HG02943 (cell line): Measurements from ENCODE around the gene SLC24A3.

Source experiments
- ATAC-seq: cut with Tn5 transposase; IDR thresholded peaks from one replicate; pipeline ENCODE4 v1.9.1; 2021; ENCODE audit warnings: mild to moderate bottlenecking, low read depth, moderate library complexity; ENCODE audit not compliant: unreplicated experiment

SLC24A3 gene

GRCh38 chr20:19690462-19690861 is 478.0 kb downstream of the SLC24A3 start:
- ATAC-seq: no peak

GRCh38 chr20:19691125-19691524 is 478.7 kb downstream of the SLC24A3 start:
- ATAC-seq: no peak

- ATAC-seq: no peak
Observed at GRCh38 chr20:19692100-19692499, 479.7 kb downstream of the SLC24A3 start.

- ATAC-seq: no peak
Observed at GRCh38 chr20:19692685-19693119, 480.3 kb downstream of the SLC24A3 start.

- ATAC-seq: no peak
Observed at GRCh38 chr20:19693508-19693907, 481.1 kb downstream of the SLC24A3 start.

- no peak for ATAC-seq
Observed at GRCh38 chr20:19695081-19695480, 482.6 kb downstream of the SLC24A3 start.

GRCh38 chr20:19696620-19697019 is 484.2 kb downstream of the SLC24A3 start:
- ATAC-seq: no peak

GRCh38 chr20:19697415-19697814 is 485.0 kb downstream of the SLC24A3 start:
- no peak for ATAC-seq

GRCh38 chr20:19699180-19699971 is 486.9 kb downstream of the SLC24A3 start:
- ATAC-seq: no peak

- no peak for ATAC-seq
Observed at GRCh38 chr20:19701429-19701828, 489.0 kb downstream of the SLC24A3 start.

GRCh38 chr20:19706463-19706862 is 494.0 kb downstream of the SLC24A3 start:
- ATAC-seq: peak; percentile 66

GRCh38 chr20:19709635-19710335 is 497.3 kb downstream of the SLC24A3 start:
- ATAC-seq: no peak

- ATAC-seq: no peak
Observed at GRCh38 chr20:19710336-19711120, 498.1 kb downstream of the SLC24A3 start.

GRCh38 chr20:19711126-19711525 is 498.7 kb downstream of the SLC24A3 start:
- no peak for ATAC-seq

GRCh38 chr20:19712721-19713260 is 500.3 kb downstream of the SLC24A3 start:
- no peak for ATAC-seq

- ATAC-seq: no peak
Observed at GRCh38 chr20:19713822-19714578, 501.6 kb downstream of the SLC24A3 start.

GRCh38 chr20:19714579-19714840 is 502.1 kb downstream of the SLC24A3 start:
- ATAC-seq: no peak

- ATAC-seq: no peak
Observed at GRCh38 chr20:19715986-19716385, 503.5 kb downstream of the SLC24A3 start.

- ATAC-seq: no peak
Observed at GRCh38 chr20:19718880-19719279, 506.4 kb downstream of the SLC24A3 start.

GRCh38 chr20:19720991-19721390 is 508.5 kb downstream of the SLC24A3 start:
- no peak for ATAC-seq
